HG03097 (cell line): ENCODE results near the gene SPEM1.

Experiments
- ATAC-seq: cut with Tn5 transposase; IDR thresholded peaks from one replicate; pipeline ENCODE4 v1.9.1; 2021; ENCODE audit not compliant: unreplicated experiment, low FRiP score

Gene SPEM1

DNA sequence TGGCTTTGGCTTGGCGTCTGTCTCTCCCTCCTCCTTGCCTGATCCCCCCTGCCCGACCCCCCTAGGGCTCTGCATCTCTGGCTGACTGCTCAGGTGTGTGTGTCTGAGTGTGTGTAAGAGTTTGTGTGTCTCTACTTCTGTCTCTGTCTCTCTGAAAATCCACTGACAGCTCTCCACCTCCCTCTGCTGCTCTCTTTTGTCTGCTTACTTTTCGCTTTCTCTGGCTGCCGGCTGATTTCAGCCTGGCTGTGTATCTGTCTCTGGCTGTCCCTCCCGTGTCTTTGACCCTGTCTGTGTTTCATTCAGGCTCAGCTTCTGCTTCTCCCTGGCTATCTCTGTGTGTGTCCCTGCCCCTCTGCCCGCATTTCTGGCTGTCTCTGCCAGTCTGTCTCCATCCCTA, 3.8 kb upstream of the SPEM1 start:
- ATAC-seq, result no peak

DNA sequence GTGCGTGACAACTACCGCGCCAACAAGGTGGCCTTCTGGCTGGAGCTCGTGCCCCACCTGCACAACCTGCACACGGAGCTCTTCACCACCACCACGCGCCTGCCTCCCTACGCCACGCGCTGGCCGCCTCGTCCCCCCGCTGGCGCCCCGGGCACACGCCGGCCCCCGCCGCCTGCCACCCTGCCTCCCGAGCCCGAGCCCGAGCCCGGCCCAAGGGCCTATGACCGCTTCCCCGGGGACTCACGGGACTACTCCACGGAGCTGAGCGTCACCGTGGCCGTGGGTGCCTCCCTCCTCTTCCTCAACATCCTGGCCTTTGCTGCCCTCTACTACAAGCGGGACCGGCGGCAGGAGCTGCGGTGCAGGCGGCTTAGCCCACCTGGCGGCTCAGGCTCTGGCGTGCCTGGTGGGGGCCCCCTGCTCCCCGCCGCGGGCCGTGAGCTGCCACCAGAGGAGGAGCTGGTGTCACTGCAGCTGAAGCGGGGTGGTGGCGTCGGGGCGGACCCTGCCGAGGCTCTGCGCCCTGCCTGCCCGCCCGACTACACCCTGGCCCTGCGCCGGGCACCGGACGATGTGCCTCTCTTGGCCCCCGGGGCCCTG, 3.0 kb upstream of the SPEM1 start:
- no peak for ATAC-seq

DNA sequence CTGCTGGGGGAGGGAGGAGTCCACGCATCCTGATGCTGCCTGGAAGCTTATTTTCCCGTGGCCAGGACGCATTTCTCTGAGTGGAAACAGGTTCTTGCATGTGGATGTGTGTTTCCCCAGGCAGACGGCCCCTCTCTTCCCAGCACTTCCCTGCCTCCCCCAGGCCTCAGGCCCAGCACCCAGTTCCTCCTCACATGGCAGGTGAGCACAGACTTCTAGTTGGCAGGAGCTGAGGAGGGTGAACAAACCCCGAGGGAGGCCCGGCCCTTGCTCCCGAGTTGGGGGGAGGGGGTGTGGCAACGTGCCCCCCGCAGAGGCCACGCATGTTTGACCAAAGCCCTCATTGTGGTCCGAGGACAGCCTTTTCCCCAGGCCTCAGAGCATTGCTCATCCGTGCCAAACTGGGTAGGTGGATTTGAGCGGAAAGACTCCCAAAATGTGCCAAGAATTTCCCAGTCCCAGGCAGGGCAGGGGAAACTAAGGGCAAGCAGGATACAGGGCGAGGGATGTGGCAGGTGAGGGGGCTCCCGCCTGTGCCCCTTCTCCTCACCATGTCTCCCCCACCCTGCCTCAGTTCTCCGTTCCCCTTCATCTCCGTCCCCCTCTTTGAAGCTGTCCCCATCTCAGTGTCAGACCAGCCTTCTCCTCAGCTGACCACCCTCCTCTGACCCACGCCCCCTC, 1.5 kb upstream of the SPEM1 start:
- no peak for ATAC-seq

DNA sequence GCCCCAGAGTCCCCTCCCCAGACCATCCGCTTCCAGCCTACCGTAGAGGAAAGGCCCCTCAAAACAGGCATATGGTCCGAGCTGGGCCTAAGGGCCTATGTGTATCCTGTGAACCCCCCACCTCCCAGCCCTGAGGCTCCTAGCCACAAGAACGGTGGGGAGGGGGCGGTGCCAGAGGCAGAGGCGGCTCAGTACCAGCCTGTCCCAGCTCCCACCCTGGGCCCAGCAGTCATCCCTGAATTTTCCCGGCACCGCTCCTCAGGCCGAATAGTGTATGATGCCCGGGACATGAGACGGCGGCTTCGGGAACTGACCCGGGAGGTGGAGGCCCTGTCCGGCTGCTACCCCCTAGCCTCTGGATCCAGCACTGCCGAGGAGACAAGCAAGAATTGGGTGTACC, 1.1 kb downstream of the SPEM1 start:
- ATAC-seq, result no peak

DNA sequence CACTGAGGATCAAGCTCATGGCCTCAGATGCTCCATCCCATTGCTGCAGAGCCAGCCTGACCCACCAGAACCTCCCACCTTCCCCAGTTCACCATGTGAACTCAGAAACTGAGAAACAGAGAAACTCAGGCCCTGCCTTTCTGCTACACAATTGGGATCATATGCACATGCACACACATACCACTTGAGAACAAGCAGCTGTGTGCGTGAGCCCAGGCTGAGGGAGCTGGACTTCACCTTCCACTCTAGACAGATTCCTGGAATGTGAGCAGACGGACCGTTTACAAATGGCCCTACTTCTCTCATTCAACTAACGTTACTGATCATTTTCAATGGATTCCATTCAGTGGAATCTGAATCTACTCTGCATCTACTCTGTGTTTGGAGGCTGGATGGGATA, 3.6 kb downstream of the SPEM1 start:
- ATAC-seq, result no peak

DNA sequence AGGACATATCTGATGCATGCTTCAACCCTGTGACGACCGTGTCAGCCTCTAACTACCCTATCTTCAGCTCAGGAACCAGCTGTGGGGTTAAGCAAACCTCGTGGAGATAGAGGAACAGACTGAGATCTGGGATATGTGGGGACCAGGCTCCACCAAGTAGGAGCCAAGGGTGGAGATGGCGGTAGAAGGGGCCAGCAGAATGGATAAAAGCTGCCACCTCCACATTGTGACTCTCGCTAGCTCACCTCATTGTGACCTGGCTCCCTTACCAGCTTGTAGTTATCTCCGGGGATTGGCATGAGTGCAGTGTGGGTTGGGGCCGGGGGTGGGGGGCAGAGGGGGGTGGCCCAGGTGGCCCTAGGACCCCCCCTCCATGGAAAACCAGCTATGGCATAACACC, 5.2 kb downstream of the SPEM1 start, which contains the start of gene SPEM2:
TSS of gene SPEM2 (plus strand) at position 301 of the 400 bp plus-strand sequence. CDS start at position 374, 73 bp downstream.
- no peak for ATAC-seq

DNA sequence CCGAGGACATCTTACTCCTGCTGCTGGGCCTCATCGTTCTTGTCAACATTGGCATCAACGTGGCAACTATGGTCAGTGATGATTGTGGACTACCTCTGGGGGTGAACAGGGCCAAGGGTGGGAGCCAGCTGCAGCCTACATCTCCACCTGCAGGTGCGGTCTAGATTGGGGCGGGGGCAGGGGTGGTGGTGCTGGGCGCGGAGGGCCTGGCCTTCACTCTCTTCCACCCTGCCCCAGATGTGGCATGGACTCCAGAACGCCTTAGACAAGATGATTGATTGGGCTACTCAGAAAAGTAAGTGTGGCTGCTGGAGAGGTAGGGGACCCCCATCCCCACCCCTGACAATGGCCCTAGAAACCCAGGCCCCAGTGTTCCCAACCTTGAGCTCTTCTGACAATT, 5.6 kb downstream of the SPEM1 start:
- no peak for ATAC-seq

DNA sequence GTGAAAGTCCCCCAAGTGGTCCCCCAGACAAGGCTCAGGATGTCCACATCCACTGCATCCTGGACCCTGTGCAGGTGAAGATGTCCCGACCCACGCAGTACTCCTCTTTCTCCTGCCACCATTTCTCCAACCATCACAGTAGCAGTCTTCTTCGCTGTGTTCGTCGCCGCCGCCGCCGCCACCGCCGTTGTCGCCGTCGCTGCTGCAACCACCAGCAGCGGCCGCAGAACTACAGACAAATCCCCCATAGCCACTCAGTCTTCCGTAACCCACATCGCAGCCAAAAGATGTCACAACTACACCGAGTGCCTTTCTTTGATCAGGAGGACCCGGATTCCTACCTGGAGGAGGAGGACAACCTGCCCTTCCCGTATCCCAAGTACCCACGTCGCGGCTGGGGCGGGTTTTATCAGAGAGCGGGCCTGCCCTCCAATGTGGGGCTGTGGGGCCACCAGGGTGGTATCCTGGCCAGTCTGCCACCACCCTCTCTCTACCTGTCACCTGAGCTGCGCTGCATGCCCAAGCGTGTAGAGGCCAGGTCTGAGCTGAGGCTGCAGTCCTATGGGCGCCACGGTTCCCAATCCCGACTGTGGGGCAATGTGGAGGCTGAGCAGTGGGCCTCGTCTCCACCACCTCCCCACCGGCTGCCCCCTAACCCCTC, 6.2 kb downstream of the SPEM1 start:
- ATAC-seq, result no peak

DNA sequence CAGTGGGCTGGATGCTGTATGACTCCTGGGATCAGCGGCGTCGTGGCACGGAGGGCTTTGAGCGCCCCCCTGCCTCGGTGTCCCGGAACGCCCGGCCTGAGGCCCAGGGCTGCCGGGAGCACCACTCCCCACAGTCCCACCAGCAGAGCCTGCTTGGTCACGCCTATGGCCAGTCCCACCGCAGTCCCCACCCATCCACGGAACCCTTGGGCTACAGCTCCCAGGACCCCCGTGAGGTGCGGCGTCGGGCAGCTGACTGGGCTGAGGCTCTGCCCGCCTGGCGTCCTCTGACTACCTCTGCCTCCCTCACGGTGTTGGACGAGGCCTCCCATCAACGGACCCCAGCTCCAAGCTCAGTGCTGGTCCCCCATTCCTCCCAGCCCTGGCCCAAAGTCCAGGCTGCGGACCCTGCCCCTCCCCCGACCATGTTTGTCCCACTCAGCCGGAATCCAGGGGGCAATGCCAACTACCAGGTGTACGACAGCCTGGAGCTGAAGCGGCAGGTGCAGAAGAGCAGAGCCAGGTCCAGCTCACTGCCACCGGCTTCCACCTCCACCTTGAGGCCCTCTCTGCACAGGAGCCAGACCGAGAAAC, 6.9 kb downstream of the SPEM1 start:
- no peak for ATAC-seq

DNA sequence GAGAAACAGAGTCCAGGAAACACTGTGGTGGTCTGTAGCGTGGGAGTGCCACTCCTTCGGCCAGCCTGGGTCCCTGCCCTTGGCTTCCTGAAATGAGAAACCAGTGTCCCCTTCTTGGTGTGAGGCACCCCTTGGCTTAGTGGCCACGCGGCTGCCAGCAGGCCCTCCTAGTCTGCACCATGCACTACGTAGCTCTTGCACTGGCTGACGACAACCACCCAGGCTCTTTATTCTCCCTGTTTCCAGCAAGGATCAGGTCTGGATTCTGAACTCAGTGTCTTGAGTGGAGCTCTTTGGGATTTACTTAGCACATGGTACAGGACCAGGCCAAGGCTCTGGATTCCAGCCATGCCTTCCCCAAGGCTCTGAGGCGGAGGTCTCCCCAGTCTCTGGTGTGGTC, 7.4 kb downstream of the SPEM1 start:
- ATAC-seq, result no peak

DNA sequence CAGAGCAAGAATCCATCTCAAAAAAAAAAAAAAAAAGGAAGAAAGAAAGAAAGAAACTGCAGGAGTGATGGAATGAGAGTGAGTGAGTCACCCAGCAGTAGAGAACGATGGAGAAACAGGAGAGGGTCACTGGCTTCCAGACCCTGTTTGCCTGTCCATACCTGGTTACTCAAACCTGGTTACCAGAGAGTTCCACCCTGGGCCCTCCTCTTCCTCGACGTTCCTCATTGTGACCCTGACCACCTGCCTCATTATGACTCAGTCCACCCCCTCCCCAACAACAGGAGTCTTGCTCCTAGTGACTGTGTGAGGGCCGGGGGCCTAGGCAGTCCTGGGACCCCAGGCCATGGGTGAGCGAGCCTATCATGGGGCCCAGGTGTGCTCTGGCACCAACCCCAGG, 8.4 kb downstream of the SPEM1 start, which contains the start of gene SPEM3:
TSS of gene SPEM3 (plus strand) at position 301 of the 400 bp plus-strand sequence. CDS start at position 347, 46 bp downstream.
- ATAC-seq, result no peak

DNA sequence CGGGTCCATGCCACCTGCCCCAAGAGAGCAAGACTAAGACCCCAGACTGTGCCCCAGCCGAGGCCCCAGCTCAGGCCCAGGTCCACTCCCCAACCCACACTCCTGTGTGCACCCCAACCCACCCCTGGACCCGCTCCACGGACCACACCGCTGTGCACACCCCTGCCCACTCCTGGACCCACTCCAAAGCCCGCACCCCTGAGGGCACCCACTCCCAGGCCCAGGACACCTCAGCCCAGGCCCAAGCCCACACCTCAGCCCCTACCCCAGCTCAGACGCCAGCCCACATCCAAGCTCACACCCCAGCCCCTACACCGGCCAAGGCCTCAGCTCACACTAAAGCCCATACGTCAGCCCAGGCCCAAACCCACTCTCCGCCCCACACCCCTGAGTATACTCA, 9.6 kb downstream of the SPEM1 start:
- ATAC-seq, result no peak

DNA sequence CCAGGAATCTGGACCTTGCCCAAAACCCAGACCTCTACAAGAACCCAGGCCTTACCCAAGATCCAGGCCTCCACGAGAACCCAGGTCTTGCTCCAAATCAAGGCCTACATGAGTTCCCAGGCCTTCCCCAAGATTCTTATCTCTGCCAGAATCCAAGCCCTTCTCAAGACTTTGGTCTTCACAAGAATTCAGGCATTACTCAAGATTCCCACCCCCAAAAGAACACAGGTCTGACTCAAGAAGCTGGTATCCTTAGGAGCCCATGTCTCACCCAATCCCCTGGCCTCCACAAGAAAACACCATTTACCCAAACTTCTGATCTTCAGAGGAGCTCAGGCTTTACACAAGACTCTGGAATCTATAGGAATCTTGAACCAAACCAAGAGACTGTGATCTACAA, 11.1 kb downstream of the SPEM1 start:
- ATAC-seq, result no peak

DNA sequence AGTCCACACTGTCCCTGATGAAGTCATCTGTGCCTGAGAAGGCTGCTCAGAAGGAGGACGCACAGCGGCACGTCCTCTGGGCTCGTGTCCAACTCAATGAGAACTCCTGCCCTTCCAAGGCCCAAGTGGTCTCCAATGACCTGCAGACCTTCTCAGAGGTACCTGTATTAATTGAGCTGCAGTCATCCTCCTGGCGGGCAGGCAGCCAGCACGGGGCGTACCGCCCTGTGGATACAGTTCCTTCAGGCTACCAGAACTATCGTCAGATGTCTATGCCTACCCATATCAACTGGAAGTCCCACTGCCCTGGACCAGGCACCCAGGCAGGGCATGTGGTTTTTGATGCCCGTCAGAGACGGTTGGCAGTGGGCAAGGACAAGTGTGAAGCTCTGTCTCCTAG, 12.2 kb downstream of the SPEM1 start:
- no peak for ATAC-seq

DNA sequence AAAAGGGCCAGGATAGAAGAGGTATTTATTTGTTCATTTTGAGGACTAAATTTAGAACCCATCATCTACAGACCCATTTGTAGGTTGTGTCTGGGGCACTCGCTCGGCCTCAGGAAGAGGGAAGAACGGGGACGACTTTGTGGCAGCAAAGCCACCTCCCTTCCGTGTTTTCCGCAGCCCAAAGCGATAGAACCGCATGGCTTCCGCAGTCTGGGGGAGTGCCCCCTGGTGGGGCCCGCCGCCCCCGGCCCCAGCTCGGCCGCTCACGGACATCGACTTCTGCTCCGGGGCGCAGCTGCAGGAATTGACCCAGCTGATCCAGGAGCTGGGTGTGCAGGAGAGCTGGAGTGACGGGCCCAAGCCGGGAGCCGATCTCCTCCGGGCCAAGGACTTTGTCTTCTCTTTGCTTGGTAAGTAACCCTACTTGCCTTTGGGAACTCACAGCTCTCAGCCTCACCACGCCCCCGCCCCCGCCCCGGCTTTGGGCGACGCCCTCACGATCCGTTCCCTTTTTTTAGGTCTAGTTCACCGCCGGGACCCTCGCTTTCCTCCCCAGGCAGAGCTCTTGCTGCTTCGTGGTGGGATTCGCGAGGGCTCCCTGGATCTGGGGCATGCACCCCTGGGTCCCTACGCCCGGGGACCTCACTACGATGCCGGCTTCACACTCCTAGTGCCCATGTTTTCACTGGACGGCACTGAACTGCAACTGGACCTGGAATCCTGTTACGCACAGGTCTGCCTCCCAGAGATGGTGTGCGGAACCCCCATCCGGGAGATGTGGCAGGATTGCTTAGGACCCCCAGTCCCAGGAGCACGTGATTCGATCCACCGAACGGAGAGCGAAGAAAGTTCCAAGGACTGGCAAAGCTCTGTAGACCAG, 15.8 kb downstream of the SPEM1 start:
- peak; percentile 18 for ATAC-seq

DNA sequence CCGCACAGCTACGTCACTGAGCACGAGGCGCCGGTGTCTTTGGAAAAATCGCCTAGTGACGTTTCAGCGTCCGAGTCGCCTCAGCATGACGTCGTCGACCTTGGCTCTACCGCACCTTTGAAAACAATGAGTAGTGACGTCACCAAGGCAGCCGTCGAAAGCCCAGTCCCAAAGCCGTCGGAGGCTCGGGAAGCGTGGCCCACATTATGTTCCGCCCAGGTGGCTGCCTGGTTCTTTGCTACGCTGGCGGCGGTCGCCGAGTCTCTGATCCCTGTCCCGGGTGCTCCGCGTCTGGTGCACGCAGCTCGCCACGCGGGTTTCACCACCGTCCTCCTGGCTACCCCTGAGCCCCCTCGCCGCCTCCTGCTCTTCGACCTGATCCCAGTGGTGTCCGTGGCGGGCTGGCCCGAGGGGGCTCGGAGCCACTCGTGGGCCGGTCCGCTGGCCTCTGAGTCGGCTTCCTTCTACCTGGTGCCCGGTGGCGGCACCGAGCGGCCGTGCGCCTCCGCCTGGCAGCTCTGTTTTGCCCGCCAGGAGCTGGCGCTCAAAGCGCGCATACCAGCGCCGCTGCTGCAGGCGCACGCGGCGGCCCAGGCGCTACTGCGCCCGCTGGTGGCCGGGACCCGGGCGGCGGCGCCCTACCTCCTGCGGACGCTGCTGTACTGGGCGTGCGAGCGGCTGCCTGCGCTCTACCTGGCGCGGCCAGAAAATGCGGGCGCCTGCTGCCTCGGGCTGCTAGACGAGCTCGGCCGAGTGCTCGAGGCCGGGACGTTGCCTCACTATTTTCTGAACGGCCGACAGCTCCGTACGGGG, 16.6 kb downstream of the SPEM1 start:
- peak; percentile 45 for ATAC-seq

DNA sequence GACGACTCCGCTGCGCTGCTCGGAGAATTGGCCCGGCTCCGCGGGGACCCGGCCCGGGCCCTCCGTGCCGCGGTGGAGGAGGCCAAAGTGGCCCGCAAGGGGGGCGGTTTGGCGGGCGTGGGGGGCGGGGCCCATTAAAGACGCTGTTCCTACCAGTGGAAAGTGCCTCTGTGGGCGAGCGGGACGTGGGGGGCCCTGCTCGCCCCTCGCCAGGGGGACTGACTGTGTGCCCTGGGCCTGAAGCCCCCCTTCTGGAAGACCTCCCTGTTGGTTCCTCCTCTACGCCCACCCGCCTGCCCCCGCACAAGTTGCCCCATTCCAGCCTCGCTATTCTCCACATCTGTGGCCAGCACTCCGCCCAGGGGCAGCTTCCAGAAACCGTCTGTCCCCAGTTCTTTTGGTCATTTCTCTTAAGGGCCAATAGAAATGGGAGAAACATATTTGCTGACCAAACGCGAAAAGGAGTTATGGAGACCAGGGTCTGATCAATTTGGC, 17.3 kb downstream of the SPEM1 start:
- ATAC-seq, result peak; percentile 0

DNA sequence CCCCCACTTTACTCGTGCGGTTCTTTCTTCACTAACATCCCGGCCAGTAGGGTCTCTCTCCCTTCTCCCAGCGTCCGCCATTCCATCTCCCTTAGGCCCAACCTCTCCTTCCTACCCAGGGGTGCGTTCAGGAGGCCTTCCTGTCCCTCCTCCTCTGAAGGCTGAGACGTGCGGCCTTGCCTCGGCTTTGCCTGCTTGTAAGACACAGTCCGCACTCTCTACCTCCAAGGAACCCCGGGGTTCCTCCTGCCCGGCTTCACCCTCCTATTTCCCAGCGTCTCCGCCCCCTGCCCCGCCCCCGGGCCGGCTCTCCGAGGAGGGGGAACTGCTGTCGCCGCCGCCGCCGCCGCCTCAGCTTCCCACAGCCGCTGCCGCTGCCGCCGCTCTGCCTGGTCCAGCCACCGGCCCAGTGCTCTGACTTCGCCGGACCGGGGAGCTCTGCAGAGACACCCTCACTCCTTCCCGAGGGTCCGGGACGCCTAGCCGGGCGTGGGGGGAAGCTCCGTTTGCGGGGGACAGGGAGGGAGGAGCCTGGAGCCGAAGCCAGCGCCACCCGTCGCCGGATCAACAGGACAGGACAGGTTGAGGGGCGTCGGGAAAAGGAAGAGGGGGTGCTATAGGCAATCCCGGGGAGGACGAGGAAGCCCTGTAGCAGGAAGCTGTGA, 18.0 kb downstream of the SPEM1 start:
- no peak for ATAC-seq
